Measurements from ENCODE around the gene TSPAN31. TPM values are rescaled to one million over a fixed set of nuclear protein-coding genes. Genes with fewer than 3 reads are reported as not detected.

The TSPAN31 gene
- total RNA-seq, 1 experiment from 2014 or later: 20.3 TPM

DNA sequence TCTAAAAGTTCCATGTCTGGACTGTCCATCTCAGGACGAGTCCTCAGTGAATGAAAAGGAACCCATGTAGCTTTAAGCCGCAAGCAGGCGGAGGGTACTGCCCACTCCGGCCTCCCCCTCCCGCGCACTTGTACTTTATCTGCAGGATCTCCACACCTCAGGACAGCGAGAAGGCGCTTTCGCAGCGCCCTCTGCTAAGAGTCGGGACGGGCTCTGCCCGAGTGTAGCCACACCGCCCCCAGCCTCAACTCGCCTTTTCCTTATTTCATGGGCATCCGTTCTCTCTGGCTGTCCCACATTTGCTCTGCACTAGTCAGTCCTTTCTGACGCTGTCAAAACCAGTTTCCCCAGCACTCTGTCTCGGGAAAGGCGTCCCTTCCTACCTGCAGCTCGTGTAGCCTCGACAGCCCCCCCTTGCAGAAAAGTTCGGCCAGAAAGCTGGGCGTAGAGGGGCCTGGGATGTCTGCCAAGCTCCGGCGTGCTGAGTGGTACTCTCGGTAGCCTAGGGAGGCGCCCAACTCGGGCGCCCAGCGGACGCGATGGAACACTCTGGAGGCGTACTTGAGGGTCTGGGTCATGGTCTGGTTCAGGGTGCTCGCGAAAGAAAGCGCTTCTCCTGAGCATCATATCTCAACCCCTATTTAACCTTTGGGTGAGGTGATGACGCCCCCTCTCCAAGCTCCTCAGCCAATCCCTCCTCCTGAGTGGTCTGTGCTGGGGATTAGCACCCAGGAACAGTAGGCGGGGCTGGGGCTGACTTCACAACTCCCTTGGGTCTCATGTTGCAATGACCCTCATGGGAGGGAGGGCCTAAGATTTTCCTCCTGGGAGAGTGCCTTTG is 21.8 kb downstream of the TSPAN31 start, which contains the start of gene CYP27B1:
Gene CYP27B1, minus strand, starts transcription at position 615 of the 841 bp plus-strand sequence. Its CDS starts 37 bp downstream, at position 578.
- intact Hi-C loops (cut with micrococcal nuclease): no loop called here
- BruUV-seq (replicated peaks): no TSS peak
- peak; percentile 63 for DNase-seq
- TF ChIP-seq EZH2phosphoT487 (IDR thresholded peaks at IDR 0.05; ENCODE audit: borderline replicate concordance, low read length): no peak
- TF ChIP-seq, protein P1, sequence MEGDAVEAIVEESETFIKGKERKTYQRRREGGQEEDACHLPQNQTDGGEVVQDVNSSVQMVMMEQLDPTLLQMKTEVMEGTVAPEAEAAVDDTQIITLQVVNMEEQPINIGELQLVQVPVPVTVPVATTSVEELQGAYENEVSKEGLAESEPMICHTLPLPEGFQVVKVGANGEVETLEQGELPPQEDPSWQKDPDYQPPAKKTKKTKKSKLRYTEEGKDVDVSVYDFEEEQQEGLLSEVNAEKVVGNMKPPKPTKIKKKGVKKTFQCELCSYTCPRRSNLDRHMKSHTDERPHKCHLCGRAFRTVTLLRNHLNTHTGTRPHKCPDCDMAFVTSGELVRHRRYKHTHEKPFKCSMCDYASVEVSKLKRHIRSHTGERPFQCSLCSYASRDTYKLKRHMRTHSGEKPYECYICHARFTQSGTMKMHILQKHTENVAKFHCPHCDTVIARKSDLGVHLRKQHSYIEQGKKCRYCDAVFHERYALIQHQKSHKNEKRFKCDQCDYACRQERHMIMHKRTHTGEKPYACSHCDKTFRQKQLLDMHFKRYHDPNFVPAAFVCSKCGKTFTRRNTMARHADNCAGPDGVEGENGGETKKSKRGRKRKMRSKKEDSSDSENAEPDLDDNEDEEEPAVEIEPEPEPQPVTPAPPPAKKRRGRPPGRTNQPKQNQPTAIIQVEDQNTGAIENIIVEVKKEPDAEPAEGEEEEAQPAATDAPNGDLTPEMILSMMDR (conservative IDR thresholded peaks at IDR 0.05; ENCODE audit: low read depth, low read length): peak; percentile 27; the same call in 1 of the 2 replicates
- H3K4me3 ChIP-seq (ENCODE audit: low read length): peak within 1 kb of the TSS; percentile 79
- H3K36me3 ChIP-seq (ENCODE audit: low read depth, low read length): peaks cover 18% of the 10 kb centered on the region
- H3F3A ChIP-seq (ENCODE audit: low read length, unreplicated experiment): no peaks in the 10 kb centered on the region
- peak within 1 kb of the TSS; percentile 96 for H3K4me2 ChIP-seq (ENCODE audit: low read length)
- 0 out of 2 replicates have a peak within 1 kb of the TSS, but pooled peaks have one; percentile 53 for H3K9ac ChIP-seq (ENCODE audit: low read length)
- ChIA-PET CTCF (no interaction called here), POLR2A (ENCODE audit: unreplicated experiment) (interaction anchor here (0.6 kb wide), 1 partner anchor 608 kb away, joined by 3 read pairs; no protein-coding TSS in a partner anchor)
- H3K79me2 ChIP-seq (ENCODE audit: low read length): peaks cover 14% of the 10 kb centered on the region
- H4K20me1 ChIP-seq (ENCODE audit: low read length): no peaks in the 10 kb centered on the region
- ATAC-seq: peak; percentile 46
- no peaks in the 10 kb centered on the region for H3K9me2 ChIP-seq (replicated peaks; ENCODE audit: low read length)
- H2AFZ ChIP-seq (ENCODE audit: low read length): peak within 1 kb of the TSS; percentile 95
- no peaks in the 10 kb centered on the region for H3K9me3 ChIP-seq (ENCODE audit: low read length)
- no peak within 1 kb of the TSS for H3K27ac ChIP-seq (ENCODE audit: low read length)
- peaks cover 42% of the 10 kb centered on the region for H3K4me1 ChIP-seq (ENCODE audit: insufficient read depth, low read length)
- no peaks in the 10 kb centered on the region for H3K27me3 ChIP-seq (ENCODE audit: low read length)

DNA sequence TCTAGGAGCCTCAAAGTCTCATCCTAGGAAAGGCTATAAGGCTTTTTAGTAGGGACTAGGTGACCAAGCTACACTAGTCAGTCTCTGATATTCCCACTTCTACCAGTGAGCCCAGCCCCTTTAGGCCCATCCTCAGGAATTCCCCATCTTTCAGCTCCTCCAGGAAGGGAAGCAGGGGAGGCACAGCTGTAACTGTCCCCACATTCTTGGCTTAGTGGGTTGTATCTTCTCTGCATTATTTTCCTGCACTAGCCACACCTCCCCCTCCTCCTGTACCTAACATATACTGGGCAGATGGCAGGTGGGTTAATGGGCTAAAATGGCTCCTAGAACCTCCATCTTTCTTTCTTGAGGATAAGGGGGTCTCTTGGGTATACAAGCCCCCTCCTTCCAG is 22.5 kb downstream of the TSPAN31 start:
- H3K27ac ChIP-seq (ENCODE audit: low read length): no peak overlapping the region
- peak overlapping the region; percentile 96 for H3K4me2 ChIP-seq (ENCODE audit: low read length)
- no peaks in the 10 kb centered on the region for H3K27me3 ChIP-seq (ENCODE audit: low read length)
- H4K20me1 ChIP-seq (ENCODE audit: low read length): no peaks in the 10 kb centered on the region
- BruUV-seq (replicated peaks): no TSS peak
- peaks cover 18% of the 10 kb centered on the region for H3K36me3 ChIP-seq (ENCODE audit: low read depth, low read length)
- no peaks in the 10 kb centered on the region for H3K9me3 ChIP-seq (ENCODE audit: low read length)
- H3K4me1 ChIP-seq (ENCODE audit: insufficient read depth, low read length): peaks cover 42% of the 10 kb centered on the region
- ChIA-PET CTCF (no interaction called here), POLR2A (ENCODE audit: unreplicated experiment) (interaction anchor here (0.6 kb wide), 1 partner anchor 40 kb away, joined by 5 read pairs; no protein-coding TSS in a partner anchor)
- no peak for ATAC-seq
- peaks cover 14% of the 10 kb centered on the region for H3K79me2 ChIP-seq (ENCODE audit: low read length)
- H3F3A ChIP-seq (ENCODE audit: low read length, unreplicated experiment): no peaks in the 10 kb centered on the region
- H3K4me3 ChIP-seq (ENCODE audit: low read length): peak overlapping the region; percentile 79; the same call in 1 of the 2 replicates
- no peak for DNase-seq
- no peaks in the 10 kb centered on the region for H3K9me2 ChIP-seq (replicated peaks; ENCODE audit: low read length)
- TF ChIP-seq, protein P1 (conservative IDR thresholded peaks at IDR 0.05; ENCODE audit: low read depth, low read length): no peak
- TF ChIP-seq EZH2phosphoT487 (IDR thresholded peaks at IDR 0.05; ENCODE audit: borderline replicate concordance, low read length) (no peak), EZH2 (IDR thresholded peaks at IDR 0.05; ENCODE audit: low read length, unreplicated experiment) (no peak)
- intact Hi-C loops (cut with micrococcal nuclease): no loop called here
- no peak overlapping the region for H2AFZ ChIP-seq (ENCODE audit: low read length)
- H3K9ac ChIP-seq (ENCODE audit: low read length): no peak overlapping the region

DNA sequence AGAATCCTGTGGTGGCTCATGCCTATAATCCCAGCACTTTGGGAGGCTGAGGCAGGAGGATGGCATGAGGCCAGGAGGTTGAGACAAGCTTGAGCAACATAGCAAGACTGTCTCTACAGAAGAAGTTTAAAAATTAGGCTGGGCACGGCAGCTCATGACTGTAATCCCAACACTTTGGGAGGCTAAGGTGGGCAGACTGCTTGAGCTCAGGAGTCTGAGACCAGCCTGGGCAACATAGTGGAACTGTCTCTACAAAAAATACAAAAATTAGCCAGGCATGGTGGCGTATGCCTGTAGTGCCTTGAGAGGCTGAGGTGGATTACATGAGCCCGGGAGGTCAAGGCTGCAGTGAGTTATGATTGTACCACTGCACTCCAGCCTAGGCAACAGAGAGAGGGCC is 23.0 kb downstream of the TSPAN31 start:
- CTCF ChIA-PET: no interaction called here
- Histone ChIP-seq H3K9ac (ENCODE audit: low read length) (no peak overlapping the region), H3K4me2 (ENCODE audit: low read length) (no peak overlapping the region), H2AFZ (ENCODE audit: low read length) (no peak overlapping the region), H3K36me3 (ENCODE audit: low read depth, low read length) (peaks cover 18% of the 10 kb centered on the region), H3K9me3 (ENCODE audit: low read length) (no peaks in the 10 kb centered on the region), H3K9me2 (replicated peaks; ENCODE audit: low read length) (no peaks in the 10 kb centered on the region), H3K27me3 (ENCODE audit: low read length) (no peaks in the 10 kb centered on the region), H3F3A (ENCODE audit: low read length, unreplicated experiment) (no peaks in the 10 kb centered on the region), H4K20me1 (ENCODE audit: low read length) (no peaks in the 10 kb centered on the region), H3K27ac (ENCODE audit: low read length) (no peak overlapping the region), H3K4me1 (ENCODE audit: insufficient read depth, low read length) (peaks cover 42% of the 10 kb centered on the region), H3K4me3 (ENCODE audit: low read length) (no peak overlapping the region), H3K79me2 (ENCODE audit: low read length) (peaks cover 18% of the 10 kb centered on the region)
- DNase-seq: no peak
- TF ChIP-seq, protein P1 (conservative IDR thresholded peaks at IDR 0.05; ENCODE audit: low read depth, low read length): no peak
- no peak for TF ChIP-seq EZH2phosphoT487 (IDR thresholded peaks at IDR 0.05; ENCODE audit: borderline replicate concordance, low read length)
- intact Hi-C loops (cut with micrococcal nuclease): no loop called here
- POLR2A ChIA-PET (ENCODE audit: unreplicated experiment): interaction anchor here (0.6 kb wide), 1 partner anchor 41 kb away, joined by 5 read pairs; no protein-coding TSS in a partner anchor
- no peak for ATAC-seq
- BruUV-seq (replicated peaks): no TSS peak

Data from PC-3 (cell line).